IMR-90 (cell line): Measurements from ENCODE around the gene SLC7A4. TPM values are rescaled to one million over a fixed set of nuclear protein-coding genes. Genes with fewer than 3 reads are reported as not detected.

Experiments used
- ATAC-seq: fragments of 200-7000 bp; cut with Tn5 transposase; 2 replicates; pipeline ENCODE4 v1.9.1; 2020; ENCODE audit warnings: low read depth, mild to moderate bottlenecking, moderate library complexity
- BruUV-seq: library from RNA; stranded (reverse); fragments of 400-500 nt; replicated peaks from 2 replicates; lab custom pipeline; 2021; lab: Mats Ljungman, UMichigan
- CTCF ChIA-PET: fragments of 300-600 bp; formaldehyde crosslinking; extraction: SDS; loops from one replicate; lab custom pipeline; 2021; ENCODE audit warnings: antibody characterized with exemption; lab: Yijun Ruan, JAX
- POLR2A ChIA-PET: fragments of 300-600 bp; sonication (Branson Sonifier 250); formaldehyde crosslinking; loops from one replicate; lab custom pipeline; 2022; ENCODE audit warnings: antibody characterized with exemption; ENCODE audit not compliant: unreplicated experiment; lab: Charles Lee
- DNase-seq: peaks from one replicate; pipeline ENCODE4 v3.0.0; 2013
- H2AFZ ChIP-seq: replicated peaks from 2 replicates; pipeline ENCODE3; 2013; ENCODE audit warnings: low read length, mild to moderate bottlenecking; ENCODE audit not compliant: poor library complexity
- H2AK5ac ChIP-seq: 2 replicates; pipeline ENCODE4 v1.6.1; 2013; ENCODE audit warnings: low read depth, low read length, inconsistent platforms
- H2AK9ac ChIP-seq: replicated peaks from 2 replicates; pipeline ENCODE3; 2013; ENCODE audit warnings: mild to moderate bottlenecking, low read depth, low read length, moderate library complexity; ENCODE audit not compliant: poor library complexity
- H2BK120ac ChIP-seq: 2 replicates; pipeline ENCODE4 v1.6.1; 2013; ENCODE audit warnings: low read depth, low read length, inconsistent platforms
- H2BK15ac ChIP-seq: 3 replicates; pipeline ENCODE4 v1.6.1; 2013; ENCODE audit warnings: low read depth, low read length, inconsistent platforms
- H2BK20ac ChIP-seq: 2 replicates; pipeline ENCODE4 v1.6.1; 2013; ENCODE audit warnings: low read depth, mild to moderate bottlenecking, inconsistent platforms, low read length, moderate library complexity
- H2BK5ac ChIP-seq: 2 replicates; pipeline ENCODE4 v1.6.1; 2013; ENCODE audit warnings: mild to moderate bottlenecking, low read depth, low read length, inconsistent platforms; ENCODE audit not compliant: poor library complexity, severe bottlenecking
- H3K14ac ChIP-seq: replicated peaks from 2 replicates; pipeline ENCODE4 v1.6.1; 2013; ENCODE audit warnings: low read depth, low read length, inconsistent platforms
- H3K18ac ChIP-seq: 2 replicates; pipeline ENCODE4 v1.6.1; 2013; ENCODE audit warnings: low read depth, low read length, control low read depth
- H3K23ac ChIP-seq: 2 replicates; pipeline ENCODE4 v1.6.1; 2013; ENCODE audit warnings: low read depth, low read length, inconsistent platforms
- H3K27ac ChIP-seq: 2 replicates; pipeline ENCODE4 v1.5.1; 2013; ENCODE audit warnings: mild to moderate bottlenecking, control low read depth, low read length; ENCODE audit not compliant: insufficient read depth
- H3K27me3 ChIP-seq: 2 replicates; pipeline ENCODE4 v1.6.1; 2013; ENCODE audit warnings: low read length; ENCODE audit not compliant: control insufficient read depth, insufficient read depth
- H3K36me3 ChIP-seq: 2 replicates; pipeline ENCODE4 v1.6.1; 2013; ENCODE audit warnings: low read length, mixed read lengths; ENCODE audit not compliant: control insufficient read depth, insufficient read depth
- H3K4ac ChIP-seq: 2 replicates; pipeline ENCODE4 v1.6.1; 2013; ENCODE audit warnings: low read depth, low read length, inconsistent platforms
- H3K4me1 ChIP-seq: 2 replicates; pipeline ENCODE4 v1.6.1; 2013; ENCODE audit warnings: low read length, mixed read lengths; ENCODE audit not compliant: control insufficient read depth, insufficient read depth
- H3K4me2 ChIP-seq: 2 replicates; pipeline ENCODE4 v1.6.1; 2013; ENCODE audit warnings: low read depth, mild to moderate bottlenecking, control low read depth, low read length, moderate library complexity
- H3K4me3 ChIP-seq: 2 replicates; pipeline ENCODE4 v1.5.1; 2013; ENCODE audit warnings: low read depth, mild to moderate bottlenecking, control low read depth, low read length, moderate library complexity; ENCODE audit not compliant: insufficient read depth
- H3K56ac ChIP-seq: 2 replicates; pipeline ENCODE4 v1.6.1; 2013; ENCODE audit warnings: low read length, inconsistent platforms; ENCODE audit not compliant: insufficient read depth; ENCODE audit errors: extremely low read depth
- H3K79me1 ChIP-seq, 2 experiments: 2 replicates each; pipeline ENCODE4 v1.6.1; 2013; ENCODE audit warnings: low read length in 2 of 2, inconsistent platforms in 1 of 2, low read depth in 1 of 2
- H3K9ac ChIP-seq: 2 replicates; pipeline ENCODE4 v1.6.1; 2013; ENCODE audit warnings: low read depth, low read length, control low read depth
- H3K9me1 ChIP-seq: 2 replicates; pipeline ENCODE4 v1.6.1; 2013; ENCODE audit warnings: low read length, inconsistent platforms; ENCODE audit not compliant: insufficient read depth
- H3K9me3 ChIP-seq: 2 replicates; pipeline ENCODE4 v1.6.1; 2013; ENCODE audit warnings: low read length; ENCODE audit not compliant: control insufficient read depth, insufficient read depth
- H4K20me1 ChIP-seq: 2 replicates; pipeline ENCODE4 v1.6.1; 2013; ENCODE audit warnings: low read length, inconsistent platforms; ENCODE audit not compliant: insufficient read depth
- H4K5ac ChIP-seq: 2 replicates; pipeline ENCODE4 v1.6.1; 2013; ENCODE audit warnings: mild to moderate bottlenecking, low read depth, low read length, control low read depth
- H4K8ac ChIP-seq, 2 experiments: 2 replicates each; pipeline ENCODE4 v1.6.1; 2013; ENCODE audit warnings: low read depth in 2 of 2, low read length in 2 of 2, control low read depth in 1 of 2, inconsistent platforms in 1 of 2
- H4K91ac ChIP-seq: 2 replicates; pipeline ENCODE4 v1.6.1; 2013; ENCODE audit warnings: low read depth, low read length, inconsistent platforms; ENCODE audit not compliant: insufficient read depth
- BHLHE40 ChIP-seq: fragments of 150-350 bp; IDR thresholded peaks from 2 replicates; pipeline ENCODE4 v1.6.1; 2016; ENCODE audit warnings: mild to moderate bottlenecking, low read depth, low read length
- CEBPB ChIP-seq: IDR thresholded peaks from 2 replicates; pipeline ENCODE4 v1.6.1; 2012; ENCODE audit warnings: low read depth, low read length, improper control_type of control experiment
- CHD1 ChIP-seq: IDR thresholded peaks from 2 replicates; pipeline ENCODE4 v1.6.1; 2012; ENCODE audit warnings: low read depth, low read length, improper control_type of control experiment
- FOS ChIP-seq: fragments of 150-350 bp; IDR thresholded peaks from 2 replicates; pipeline ENCODE4 v1.6.1; 2016; ENCODE audit warnings: low read depth, low read length
- MAFK ChIP-seq: IDR thresholded peaks from 2 replicates; pipeline ENCODE4 v1.6.1; 2012; ENCODE audit warnings: low read depth, low read length, improper control_type of control experiment
- MXI1 ChIP-seq: IDR thresholded peaks from 2 replicates; pipeline ENCODE4 v1.6.1; 2012; ENCODE audit warnings: low read depth, mild to moderate bottlenecking, low read length, moderate library complexity, borderline replicate concordance
- NFE2L2 ChIP-seq: fragments of 150-350 bp; IDR thresholded peaks from 2 replicates; pipeline ENCODE4 v1.6.1; 2016; ENCODE audit warnings: low read depth, mild to moderate bottlenecking, low read length
- POLR2A ChIP-seq: IDR thresholded peaks from 2 replicates; pipeline ENCODE4 v1.6.1; 2012; ENCODE audit warnings: mild to moderate bottlenecking, low read depth, low read length
- RAD21 ChIP-seq: IDR thresholded peaks from 2 replicates; pipeline ENCODE4 v1.6.1; 2012; ENCODE audit warnings: low read length, improper control_type of control experiment
- RCOR1 ChIP-seq: IDR thresholded peaks from 2 replicates; pipeline ENCODE4 v1.6.1; 2012; ENCODE audit warnings: mild to moderate bottlenecking, low read length, improper control_type of control experiment; ENCODE audit not compliant: insufficient replicate concordance
- RFX5 ChIP-seq: IDR thresholded peaks from 2 replicates; pipeline ENCODE4 v1.8.0; 2012; ENCODE audit warnings: low read depth, mild to moderate bottlenecking, low read length, moderate library complexity
- SMC3 ChIP-seq: fragments of 150-350 bp; IDR thresholded peaks from 2 replicates; pipeline ENCODE4 v1.6.1; 2016; ENCODE audit warnings: low read depth, mild to moderate bottlenecking, antibody characterized with exemption, low read length, moderate library complexity
- WGBS, 2 experiments: methylation state at CpG; one replicate each; pipeline versions ENCODE4 v1.1.5 to v1.1.7; 2013; ENCODE audit warnings: missing lambda C conversion rate in 2 of 2; ENCODE audit not compliant: insufficient read length in 1 of 2; ENCODE audit errors: extremely low coverage in 2 of 2; 5-methylcytosine and 5-hydroxymethylcytosine counted together
- dilution Hi-C: fragments of 300-500 bp; cut with HindIII; formaldehyde crosslinking; loops from one replicate; pipeline ENCODE4 v1.14.3; 2018; ENCODE audit warnings: low sequenced_read_pairs; ENCODE audit not compliant: unreplicated experiment
- in situ Hi-C: fragments of 300-500 bp; cut with MboI; formaldehyde crosslinking; loops from 3 replicates; pipeline ENCODE4 v1.14.3; 2019; ENCODE audit warnings: low sequenced_read_pairs, inconsistent platforms, mixed read lengths
- intact Hi-C: fragments of 100-400 bp; cut with micrococcal nuclease; formaldehyde crosslinking; loops from 2 replicates; pipeline ENCODE4 v1.10.0; 2022
- polyA plus RNA-seq, 3 experiments: library from polyadenylated mRNA; depleted of rRNA; stranded (reverse); fragments of >200 nt; gene quantifications; 2 replicates each; pipeline ENCODE4 v1.2.3, GENCODE V29; 2012; ENCODE audit warnings: low replicate concordance in 1 of 3
- total RNA-seq: library from RNA; depleted of rRNA; stranded (reverse); fragments of >200 nt; gene quantifications from 2 replicates; pipeline ENCODE4 v1.2.3, GENCODE V29; 2012
- TF ChIP-seq, protein P1 (sequence below): fragments of 150-350 bp; IDR thresholded peaks from 2 replicates; pipeline ENCODE4 v1.6.1; 2016; ENCODE audit warnings: low read depth, mild to moderate bottlenecking, low read length, moderate library complexity, borderline replicate concordance
- TF ChIP-seq, protein P2 (sequence below): conservative IDR thresholded peaks from 2 replicates; pipeline ENCODE4 v1.5.1; 2012; ENCODE audit warnings: mild to moderate bottlenecking, low read depth, low read length, improper control_type of control experiment
- TF ChIP-seq, protein P3 (sequence below): fragments of 150-350 bp; IDR thresholded peaks from 2 replicates; pipeline ENCODE4 v1.6.1; 2017; ENCODE audit warnings: mild to moderate bottlenecking, antibody characterized with exemption, low read length, low read depth

The SLC7A4 gene
- total and polyA plus RNA-seq, 2 of the 4 experiments (the other 2 are of a cell fraction) = 0.03 TPM; not detected in 1

DNA sequence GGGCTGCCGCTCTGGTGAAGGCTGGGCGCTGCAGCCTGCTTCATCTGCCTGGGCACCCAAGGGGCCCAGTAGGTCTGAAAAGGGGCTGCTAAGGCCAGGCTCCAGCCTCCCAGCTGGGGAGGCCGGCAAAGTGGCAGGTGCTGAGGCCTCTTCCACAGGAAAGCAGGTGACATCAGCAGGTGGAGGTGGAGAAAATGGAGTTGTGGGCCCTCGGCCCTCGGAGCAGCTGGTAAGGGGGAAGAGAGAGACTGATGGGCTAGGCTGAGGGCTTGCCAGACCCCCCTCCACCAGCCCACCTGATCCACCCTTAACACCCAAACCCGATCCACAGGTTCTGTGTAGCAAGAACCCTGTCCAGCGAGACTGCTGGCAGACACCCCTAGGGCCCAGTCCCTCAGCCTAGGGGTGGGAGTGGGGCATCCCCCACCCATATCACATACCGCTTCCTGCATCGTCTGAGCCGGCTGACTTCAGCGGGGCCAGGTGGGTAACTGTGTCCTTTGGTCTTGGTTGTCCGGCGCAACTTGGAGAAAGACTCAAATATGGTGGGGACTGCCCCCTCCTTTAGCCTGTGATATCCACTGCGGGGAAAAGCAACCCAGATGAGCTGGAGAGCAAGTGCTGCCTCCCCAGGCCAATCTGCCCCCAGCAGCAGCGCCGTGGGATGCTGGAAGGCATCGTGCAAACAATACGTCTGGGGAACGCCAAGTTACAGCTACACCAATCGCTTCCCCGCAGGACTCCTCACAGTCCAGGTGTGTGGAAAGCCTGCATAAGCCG lies 32.0 kb downstream of the SLC7A4 start:
- Histone ChIP-seq H2BK5ac (no peak overlapping the region), H3K4me1 (peaks cover 15% of the 10 kb centered on the region), H3K9me1 (peaks cover 13% of the 10 kb centered on the region; the same call in 1 of the 2 replicates), H2AK5ac (peak overlapping the region; percentile 87), H3K4me3 (peak overlapping the region; percentile 75), H2BK15ac (no peak overlapping the region), H2AK9ac (peak overlapping the region; percentile 100), H4K91ac (0 out of 2 replicates have a peak overlapping the region, but pooled peaks have one; percentile 12), H3K27me3 (no peaks in the 10 kb centered on the region), H4K20me1 (peaks cover 9% of the 10 kb centered on the region; the same call in 1 of the 2 replicates), H4K5ac (no peak overlapping the region), H3K9me3 (no peaks in the 10 kb centered on the region), H4K8ac (peak overlapping the region; percentile 91 to 97; a peak in 2 of 4 replicates), H2AFZ (peak overlapping the region; percentile 97), H3K79me1 (peaks cover 19 to 49% of the 10 kb centered on the region in 2 experiments), H3K4me2 (peak overlapping the region; percentile 93), H3K23ac (peak overlapping the region; percentile 71; the same call in 1 of the 2 replicates), H3K36me3 (peaks cover 35% of the 10 kb centered on the region), H3K18ac (no peak overlapping the region), H3K9ac (peak overlapping the region; percentile 76), H2BK120ac (no peak overlapping the region), H3K56ac (no peak overlapping the region), H2BK20ac (no peak overlapping the region), H3K14ac (peak overlapping the region; percentile 96), H3K4ac (peak overlapping the region; percentile 90), H3K27ac (peak overlapping the region; percentile 93)
- 40% methylated on average over 8 of the region's 22 CpGs; no CpG with 5 or more reads in 1 of the 2 experiments for WGBS, 2 experiments
- no peak for DNase-seq
- BruUV-seq = no TSS peak
- intact Hi-C loops (no loop called here), dilution Hi-C loops (no loop called here), in situ Hi-C loops (no loop called here)
- CTCF ChIA-PET = no interaction called here
- POLR2A ChIA-PET = no interaction called here
- no peak for ATAC-seq
- TF ChIP-seq, protein P1, sequence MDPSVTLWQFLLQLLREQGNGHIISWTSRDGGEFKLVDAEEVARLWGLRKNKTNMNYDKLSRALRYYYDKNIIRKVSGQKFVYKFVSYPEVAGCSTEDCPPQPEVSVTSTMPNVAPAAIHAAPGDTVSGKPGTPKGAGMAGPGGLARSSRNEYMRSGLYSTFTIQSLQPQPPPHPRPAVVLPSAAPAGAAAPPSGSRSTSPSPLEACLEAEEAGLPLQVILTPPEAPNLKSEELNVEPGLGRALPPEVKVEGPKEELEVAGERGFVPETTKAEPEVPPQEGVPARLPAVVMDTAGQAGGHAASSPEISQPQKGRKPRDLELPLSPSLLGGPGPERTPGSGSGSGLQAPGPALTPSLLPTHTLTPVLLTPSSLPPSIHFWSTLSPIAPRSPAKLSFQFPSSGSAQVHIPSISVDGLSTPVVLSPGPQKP = no peak
- TF ChIP-seq MXI1 (no peak), RAD21 (no peak), MAFK (no peak), RFX5 (no peak), SMC3 (no peak), RCOR1 (no peak), BHLHE40 (no peak), FOS (no peak), NFE2L2 (no peak), POLR2A (no peak), CEBPB (no peak), CHD1 (no peak)
- TF ChIP-seq, protein P2, sequence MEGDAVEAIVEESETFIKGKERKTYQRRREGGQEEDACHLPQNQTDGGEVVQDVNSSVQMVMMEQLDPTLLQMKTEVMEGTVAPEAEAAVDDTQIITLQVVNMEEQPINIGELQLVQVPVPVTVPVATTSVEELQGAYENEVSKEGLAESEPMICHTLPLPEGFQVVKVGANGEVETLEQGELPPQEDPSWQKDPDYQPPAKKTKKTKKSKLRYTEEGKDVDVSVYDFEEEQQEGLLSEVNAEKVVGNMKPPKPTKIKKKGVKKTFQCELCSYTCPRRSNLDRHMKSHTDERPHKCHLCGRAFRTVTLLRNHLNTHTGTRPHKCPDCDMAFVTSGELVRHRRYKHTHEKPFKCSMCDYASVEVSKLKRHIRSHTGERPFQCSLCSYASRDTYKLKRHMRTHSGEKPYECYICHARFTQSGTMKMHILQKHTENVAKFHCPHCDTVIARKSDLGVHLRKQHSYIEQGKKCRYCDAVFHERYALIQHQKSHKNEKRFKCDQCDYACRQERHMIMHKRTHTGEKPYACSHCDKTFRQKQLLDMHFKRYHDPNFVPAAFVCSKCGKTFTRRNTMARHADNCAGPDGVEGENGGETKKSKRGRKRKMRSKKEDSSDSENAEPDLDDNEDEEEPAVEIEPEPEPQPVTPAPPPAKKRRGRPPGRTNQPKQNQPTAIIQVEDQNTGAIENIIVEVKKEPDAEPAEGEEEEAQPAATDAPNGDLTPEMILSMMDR = no peak
- TF ChIP-seq, protein P3, sequence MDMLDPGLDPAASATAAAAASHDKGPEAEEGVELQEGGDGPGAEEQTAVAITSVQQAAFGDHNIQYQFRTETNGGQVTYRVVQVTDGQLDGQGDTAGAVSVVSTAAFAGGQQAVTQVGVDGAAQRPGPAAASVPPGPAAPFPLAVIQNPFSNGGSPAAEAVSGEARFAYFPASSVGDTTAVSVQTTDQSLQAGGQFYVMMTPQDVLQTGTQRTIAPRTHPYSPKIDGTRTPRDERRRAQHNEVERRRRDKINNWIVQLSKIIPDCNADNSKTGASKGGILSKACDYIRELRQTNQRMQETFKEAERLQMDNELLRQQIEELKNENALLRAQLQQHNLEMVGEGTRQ = no peak
